ENCODE results near the gene OTOP2.

The OTOP2 gene

DNA sequence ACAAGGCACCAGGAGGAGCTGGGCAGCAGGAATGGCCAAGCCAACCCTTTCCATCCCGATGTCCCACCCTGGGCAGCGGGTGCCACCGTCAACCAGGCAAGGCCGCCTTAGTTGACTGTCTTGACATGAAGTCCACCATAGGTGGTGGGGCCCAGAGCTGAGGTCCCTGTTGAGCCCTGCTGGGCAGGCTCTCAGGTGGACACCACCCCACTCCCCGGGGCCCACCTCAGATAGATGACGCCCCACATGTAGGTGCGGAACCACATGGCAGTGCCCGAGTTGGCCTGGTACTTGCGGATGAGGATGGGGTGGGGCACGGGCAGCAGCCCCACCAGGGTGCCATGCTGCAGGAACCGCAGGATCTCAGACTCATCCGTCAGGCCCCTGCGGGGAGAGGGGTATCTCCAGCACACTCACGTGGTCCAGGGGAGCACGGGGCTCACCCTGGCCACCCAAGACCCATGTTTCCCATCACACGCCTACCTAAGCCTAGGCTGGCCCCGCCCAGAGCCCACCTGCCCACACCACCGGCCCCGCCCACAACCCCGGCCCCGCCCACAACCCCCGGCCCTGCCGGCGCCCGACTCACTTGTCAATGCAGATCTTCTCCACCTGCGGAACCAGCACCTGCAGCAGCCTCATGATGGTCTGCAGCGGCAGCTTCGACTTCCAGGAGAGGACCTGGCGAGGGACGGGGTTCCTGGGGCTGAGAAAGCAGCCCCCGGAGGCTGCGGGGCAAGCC is 27.8 kb downstream of the OTOP2 start:
- no peak for DNase-seq (ENCODE audit: extremely low spot score)
- ChIA-PET POLR2A (interaction anchor here (1.3 to 1.4 kb wide), 2 partner anchors 31 to 61 kb away, joined by 3 to 5 read pairs; partner anchors contain the start of gene MRPL58), CTCF (interaction anchor here (1.4 kb wide), 1 partner anchor 9 kb away, joined by 6 read pairs; no protein-coding TSS in a partner anchor)
- TF ChIP-seq BHLHE40 (IDR thresholded peaks at IDR 0.05; ENCODE audit: borderline replicate concordance) (no peak), FOXA1 (IDR thresholded peaks at IDR 0.05) (no peak), HDGF (IDR thresholded peaks at IDR 0.05; ENCODE audit: borderline replicate concordance) (no peak), FOXM1 (IDR thresholded peaks at IDR 0.05; ENCODE audit: borderline replicate concordance) (no peak), FOXK2 (IDR thresholded peaks at IDR 0.05) (no peak), CTBP1 (IDR thresholded peaks at IDR 0.05; ENCODE audit: borderline replicate concordance) (no peak), SP1 (IDR thresholded peaks at IDR 0.05) (no peak), L3MBTL2 (conservative IDR thresholded peaks at IDR 0.05) (no peak), SUZ12 (IDR thresholded peaks at IDR 0.05) (no peak), LEF1 (IDR thresholded peaks at IDR 0.05; ENCODE audit: borderline replicate concordance) (no peak), TARDBP (IDR thresholded peaks at IDR 0.05) (no peak), ZNF384 (IDR thresholded peaks at IDR 0.05) (no peak), ARNT (IDR thresholded peaks at IDR 0.05) (no peak), PKNOX1 (IDR thresholded peaks at IDR 0.05) (no peak), NFRKB (IDR thresholded peaks at IDR 0.05) (no peak), ELF4 (IDR thresholded peaks at IDR 0.05) (no peak)

DNA sequence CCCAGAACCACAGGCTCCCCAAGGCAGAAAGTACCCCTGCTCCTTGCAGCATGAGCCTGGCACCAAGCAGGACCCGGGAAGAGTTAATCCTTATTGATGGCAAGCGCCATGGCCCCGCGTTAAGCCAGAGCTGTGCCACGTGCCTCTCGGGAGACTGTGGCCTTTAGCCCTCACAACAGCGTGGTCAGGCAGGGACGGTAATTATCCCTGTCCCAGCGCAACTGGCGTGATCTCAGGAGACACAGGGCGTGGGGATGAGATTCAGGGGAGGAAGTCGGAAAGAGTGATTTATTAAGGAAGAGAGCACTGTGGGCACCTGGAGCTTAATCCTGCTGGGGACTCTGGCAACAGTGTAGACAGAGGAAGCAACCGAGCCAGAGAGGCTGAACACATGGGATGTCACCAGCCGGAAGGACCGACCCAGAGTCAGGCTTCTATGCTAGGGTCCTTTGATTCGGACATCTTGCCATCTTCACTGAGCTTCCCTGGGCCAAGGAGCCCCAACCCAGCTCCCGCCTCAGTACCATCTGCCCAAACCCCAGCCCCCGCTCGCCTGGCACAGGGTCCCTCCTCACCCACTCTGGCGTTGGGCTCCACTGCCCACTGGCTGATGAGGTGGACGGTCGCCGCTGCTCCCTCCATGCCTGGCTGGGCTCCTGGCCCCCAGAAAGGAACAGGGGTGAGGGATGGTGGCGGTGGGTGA is 28.5 kb downstream of the OTOP2 start:
- TF ChIP-seq FOXA1 (IDR thresholded peaks at IDR 0.05) (no peak), L3MBTL2 (conservative IDR thresholded peaks at IDR 0.05) (no peak), LEF1 (IDR thresholded peaks at IDR 0.05; ENCODE audit: borderline replicate concordance) (no peak), FOXM1 (IDR thresholded peaks at IDR 0.05; ENCODE audit: borderline replicate concordance) (no peak), CTBP1 (IDR thresholded peaks at IDR 0.05; ENCODE audit: borderline replicate concordance) (no peak), SUZ12 (IDR thresholded peaks at IDR 0.05) (no peak), BHLHE40 (IDR thresholded peaks at IDR 0.05; ENCODE audit: borderline replicate concordance) (no peak), HDGF (IDR thresholded peaks at IDR 0.05; ENCODE audit: borderline replicate concordance) (no peak), ELF4 (IDR thresholded peaks at IDR 0.05) (no peak), PKNOX1 (IDR thresholded peaks at IDR 0.05) (no peak), ZNF384 (IDR thresholded peaks at IDR 0.05) (no peak), NFRKB (IDR thresholded peaks at IDR 0.05) (no peak), SP1 (IDR thresholded peaks at IDR 0.05) (no peak), TARDBP (IDR thresholded peaks at IDR 0.05) (no peak)
- DNase-seq (ENCODE audit: extremely low spot score), result no peak
- ChIA-PET POLR2A (interaction anchor here (1.4 kb wide), 1 partner anchor 30 kb away, joined by 3 read pairs; no protein-coding TSS in a partner anchor), CTCF (interaction anchor here (0.6 to 1.2 kb wide), 3 partner anchors 9 to 29 kb away, joined by 3 to 4 read pairs (median 4); partner anchors contain the start of gene OTOP2)

DNA sequence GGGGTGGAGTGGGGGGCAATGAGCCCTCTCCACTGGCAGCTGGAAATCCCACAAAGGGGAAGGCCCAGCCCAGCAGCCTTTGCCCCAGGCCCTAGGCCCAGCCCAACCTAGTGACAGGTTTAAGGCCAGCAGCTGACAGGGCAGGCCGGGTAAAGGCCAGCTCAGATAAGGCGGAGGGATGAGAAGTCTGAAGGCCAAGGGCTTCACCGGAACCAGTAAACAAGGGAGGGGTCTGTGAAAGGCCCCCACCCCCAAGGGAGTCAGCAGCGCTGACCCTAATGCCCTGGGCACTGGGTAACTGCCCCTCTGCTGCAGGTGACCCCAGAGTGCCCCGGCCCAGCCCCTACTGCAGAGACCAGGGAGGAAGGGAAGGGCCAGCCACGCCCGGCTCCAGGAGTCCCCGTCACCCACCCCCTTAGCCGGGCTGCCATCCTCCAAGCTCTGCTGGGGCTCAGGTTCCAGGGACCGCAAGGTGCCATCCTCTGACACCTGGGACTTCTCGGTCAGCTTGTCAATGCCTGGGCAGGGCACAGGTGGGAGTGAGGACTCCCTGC is 29.1 kb downstream of the OTOP2 start:
- ChIA-PET POLR2A (interaction anchor here (1.4 kb wide), 1 partner anchor 30 kb away, joined by 3 read pairs; no protein-coding TSS in a partner anchor), CTCF (interaction anchor here (0.6 to 1.2 kb wide), 3 partner anchors 9 to 30 kb away, joined by 3 to 4 read pairs (median 4); partner anchors contain the start of gene OTOP2)
- DNase-seq (ENCODE audit: extremely low spot score), result no peak
- TF ChIP-seq ARNT (IDR thresholded peaks at IDR 0.05), result no peak
- TF ChIP-seq FOXA1 (IDR thresholded peaks at IDR 0.05), result no peak
- TF ChIP-seq L3MBTL2 (conservative IDR thresholded peaks at IDR 0.05), result no peak
- no peak for TF ChIP-seq ELF4 (IDR thresholded peaks at IDR 0.05)
- no peak for TF ChIP-seq FOXM1 (IDR thresholded peaks at IDR 0.05; ENCODE audit: borderline replicate concordance)
- TF ChIP-seq CTBP1 (IDR thresholded peaks at IDR 0.05; ENCODE audit: borderline replicate concordance), result no peak
- no peak for TF ChIP-seq LEF1 (IDR thresholded peaks at IDR 0.05; ENCODE audit: borderline replicate concordance)
- no peak for TF ChIP-seq FOXK2 (IDR thresholded peaks at IDR 0.05)
- no peak for TF ChIP-seq TARDBP (IDR thresholded peaks at IDR 0.05)

DNA sequence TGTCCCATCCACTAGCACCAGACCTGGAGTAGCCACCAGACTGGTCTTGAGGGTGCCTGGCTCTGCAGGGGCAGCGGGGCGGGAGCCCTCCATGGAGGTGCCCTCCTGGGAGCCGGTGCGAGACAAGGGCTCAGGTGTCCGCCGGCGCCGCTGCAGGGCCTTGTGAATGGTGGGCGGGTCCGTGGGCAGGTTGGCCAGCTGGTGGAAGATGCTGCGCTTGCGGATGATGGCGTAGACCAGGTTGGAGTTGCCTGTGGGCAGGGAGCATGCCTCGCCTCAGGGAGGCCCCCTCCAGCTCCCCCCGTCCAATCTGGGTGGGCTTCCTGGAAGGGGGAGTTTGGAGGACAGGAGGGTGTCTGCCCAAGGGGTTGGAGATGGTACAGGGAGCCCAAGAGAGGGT is 30.0 kb downstream of the OTOP2 start:
- TF ChIP-seq CTBP1 (IDR thresholded peaks at IDR 0.05; ENCODE audit: borderline replicate concordance) (no peak), BHLHE40 (IDR thresholded peaks at IDR 0.05; ENCODE audit: borderline replicate concordance) (no peak), ZNF384 (IDR thresholded peaks at IDR 0.05) (no peak), FOXA1 (IDR thresholded peaks at IDR 0.05) (no peak), HDGF (IDR thresholded peaks at IDR 0.05; ENCODE audit: borderline replicate concordance) (no peak), ARNT (IDR thresholded peaks at IDR 0.05) (no peak), ELF4 (IDR thresholded peaks at IDR 0.05) (no peak)
- no peak for DNase-seq (ENCODE audit: extremely low spot score)
- CTCF ChIA-PET, result interaction anchor here (0.6 kb wide), 2 partner anchors 10 to 181 kb away, joined by 3 to 5 read pairs; no protein-coding TSS in a partner anchor
- POLR2A ChIA-PET, result no interaction called here

GRCh38 chr17:74954665-74955421 is 30.8 kb downstream of the OTOP2 start:
- POLR2A ChIA-PET, result interaction anchor here (1.8 kb wide), 1 partner anchor 57 kb away, joined by 6 read pairs; the partner anchor contains the start of gene MRPL58
- TF ChIP-seq L3MBTL2 (conservative IDR thresholded peaks at IDR 0.05) (no peak), PKNOX1 (IDR thresholded peaks at IDR 0.05) (no peak), BHLHE40 (IDR thresholded peaks at IDR 0.05; ENCODE audit: borderline replicate concordance) (no peak), SUZ12 (IDR thresholded peaks at IDR 0.05) (no peak), LEF1 (IDR thresholded peaks at IDR 0.05; ENCODE audit: borderline replicate concordance) (no peak), HDGF (IDR thresholded peaks at IDR 0.05; ENCODE audit: borderline replicate concordance) (no peak), NFRKB (IDR thresholded peaks at IDR 0.05) (no peak), ELF4 (IDR thresholded peaks at IDR 0.05) (no peak), CTBP1 (IDR thresholded peaks at IDR 0.05; ENCODE audit: borderline replicate concordance) (no peak), TARDBP (IDR thresholded peaks at IDR 0.05) (no peak), FOXM1 (IDR thresholded peaks at IDR 0.05; ENCODE audit: borderline replicate concordance) (no peak), ARNT (IDR thresholded peaks at IDR 0.05) (no peak), FOXA1 (IDR thresholded peaks at IDR 0.05) (no peak), ZNF384 (IDR thresholded peaks at IDR 0.05) (no peak), SP1 (IDR thresholded peaks at IDR 0.05) (no peak), FOXK2 (IDR thresholded peaks at IDR 0.05) (no peak)
- DNase-seq (ENCODE audit: extremely low spot score), result no peak
- CTCF ChIA-PET, result interaction anchor here (0.6 to 2.1 kb wide), 5 partner anchors 9 to 180 kb away, joined by 3 to 7 read pairs (median 4); partner anchors contain the start of gene OTOP2
